ENCODE measurements around the gene IQSEC1. TPM values are rescaled to one million over a fixed set of nuclear protein-coding genes. Genes with fewer than 3 reads are reported as not detected.
"Not testable (repeated sequence)": the region's sequence is repeated elsewhere in the genome, so short reads cannot be mapped to it uniquely, and the experiment has no call there.

The IQSEC1 gene
- total and polyA plus RNA-seq, 2 donors (not counting 1 experiment from before 2014, with no cell fraction given) = 4.3 to 18.2 TPM

- DNase-seq (ENCODE audit: low read depth in 2 of 2) = no peak
Observed at GRCh38 chr3:12879191-12879815, 193.9 kb downstream of the IQSEC1 start.

GRCh38 chr3:12878758-12879157 is 194.5 kb downstream of the IQSEC1 start:
- H3K36me3 ChIP-seq (ENCODE audit: control insufficient read depth, insufficient read depth, low read length); H3K9ac ChIP-seq (ENCODE audit: insufficient read depth, low read length); H3K79me2 ChIP-seq (ENCODE audit: control insufficient read depth, insufficient read depth, low read length); DNase-seq (ENCODE audit: low read depth in 2 of 2); H2AFZ ChIP-seq (ENCODE audit: low read length); H3K4me3 ChIP-seq (replicated peaks in 1 of 4; ENCODE audit: control extremely low read depth in 1 of 4, insufficient read depth in 1 of 4, low read depth in 3 of 4, low read length in 4 of 4); H3K27me3 ChIP-seq (ENCODE audit: control insufficient read depth, insufficient read depth, low read length); H3K4me1 ChIP-seq (ENCODE audit: control insufficient read depth, extremely low read depth, insufficient read depth, low read length); H3K9me3 ChIP-seq (ENCODE audit: control insufficient read depth, insufficient read depth, low read depth, low read length); H4K20me1 ChIP-seq (ENCODE audit: control insufficient read depth, extremely low read depth, insufficient read depth, low read length); H3K4me2 ChIP-seq (ENCODE audit: extremely low read depth, insufficient read depth, low read length); H3K27ac ChIP-seq (ENCODE audit: insufficient read depth, low read length): not testable (repeated sequence)

More at GRCh38 chr3:12879191-12879815, 193.9 kb downstream of the IQSEC1 start:
- Histone ChIP-seq H3K79me2 (ENCODE audit: control insufficient read depth, insufficient read depth, low read length) (no peaks in the 10 kb centered on the region), H3K27ac (ENCODE audit: insufficient read depth, low read length) (no peak overlapping the region), H3K36me3 (ENCODE audit: control insufficient read depth, insufficient read depth, low read length) (no peaks in the 10 kb centered on the region), H2AFZ (ENCODE audit: low read length) (no peak overlapping the region), H3K9me3 (ENCODE audit: control insufficient read depth, insufficient read depth, low read depth, low read length) (no peaks in the 10 kb centered on the region), H3K4me3 (replicated peaks in 1 of 4; ENCODE audit: control extremely low read depth in 1 of 4, insufficient read depth in 1 of 4, low read depth in 3 of 4, low read length in 4 of 4) (no peak overlapping the region), H3K4me1 (ENCODE audit: control insufficient read depth, extremely low read depth, insufficient read depth, low read length) (no peaks in the 10 kb centered on the region), H3K27me3 (ENCODE audit: control insufficient read depth, insufficient read depth, low read length) (peaks cover 7% of the 10 kb centered on the region), H3K4me2 (ENCODE audit: extremely low read depth, insufficient read depth, low read length) (no peak overlapping the region), H4K20me1 (ENCODE audit: control insufficient read depth, extremely low read depth, insufficient read depth, low read length) (no peaks in the 10 kb centered on the region), H3K9ac (ENCODE audit: insufficient read depth, low read length) (no peak overlapping the region)
- TF ChIP-seq CTCF (conservative IDR thresholded peaks at IDR 0.05 in 1 of 2, IDR thresholded peaks at IDR 0.05 in 1 of 2; ENCODE audit: low read depth in 1 of 2, low read length in 2 of 2) = no peak
- no peak for TF ChIP-seq EZH2 (IDR thresholded peaks at IDR 0.05; ENCODE audit: low read length, missing control alignments)

GRCh38 chr3:12878141-12878574 is 195.1 kb downstream of the IQSEC1 start:
- Histone ChIP-seq H2AFZ (ENCODE audit: low read length) (no peak overlapping the region), H3K27me3 (ENCODE audit: control insufficient read depth, insufficient read depth, low read length) (peaks cover 7% of the 10 kb centered on the region)
- TF ChIP-seq CTCF (conservative IDR thresholded peaks at IDR 0.05 in 1 of 2, IDR thresholded peaks at IDR 0.05 in 1 of 2; ENCODE audit: low read depth in 1 of 2, low read length in 2 of 2) (no peak), EZH2 (IDR thresholded peaks at IDR 0.05; ENCODE audit: low read length, missing control alignments) (no peak)

More at GRCh38 chr3:12878141-12878574, 195.1 kb downstream of the IQSEC1 start:
- Histone ChIP-seq H3K27ac (ENCODE audit: insufficient read depth, low read length) (no peak overlapping the region), H3K4me2 (ENCODE audit: extremely low read depth, insufficient read depth, low read length) (no peak overlapping the region), H3K36me3 (ENCODE audit: control insufficient read depth, insufficient read depth, low read length) (no peaks in the 10 kb centered on the region), H3K9me3 (ENCODE audit: control insufficient read depth, insufficient read depth, low read depth, low read length) (no peaks in the 10 kb centered on the region), H3K4me1 (ENCODE audit: control insufficient read depth, extremely low read depth, insufficient read depth, low read length) (no peaks in the 10 kb centered on the region), H3K9ac (ENCODE audit: insufficient read depth, low read length) (no peak overlapping the region), H3K4me3 (replicated peaks in 1 of 4; ENCODE audit: control extremely low read depth in 1 of 4, insufficient read depth in 1 of 4, low read depth in 3 of 4, low read length in 4 of 4) (no peak overlapping the region), H4K20me1 (ENCODE audit: control insufficient read depth, extremely low read depth, insufficient read depth, low read length) (no peaks in the 10 kb centered on the region), H3K79me2 (ENCODE audit: control insufficient read depth, insufficient read depth, low read length) (no peaks in the 10 kb centered on the region)
- no peak for DNase-seq (ENCODE audit: low read depth in 2 of 2)
